GM23248 (cell line): ENCODE measurements around the gene SMNDC1. TPM values are rescaled to one million over a fixed set of nuclear protein-coding genes. Genes with fewer than 3 reads are reported as not detected.
A peak's percentile ranks its signal among the peaks of the same experiment; 100 is the strongest.

Experiments used
- DNase-seq: peaks from one replicate; pipeline ENCODE4 v3.0.0-alpha.2; 2015
- H2AFZ ChIP-seq: fragments of 200-600 bp; sonication (generic); 2 replicates; pipeline ENCODE4 v1.6.1; 2016; ENCODE audit warnings: antibody characterized with exemption
- H3F3A ChIP-seq: fragments of 200-600 bp; sonication (generic); 2 replicates; pipeline ENCODE4 v1.6.1; 2016; ENCODE audit warnings: mild to moderate bottlenecking, antibody characterized with exemption, mixed run types; ENCODE audit not compliant: insufficient read depth
- H3K27ac ChIP-seq: fragments of 200-600 bp; sonication (generic); 2 replicates; pipeline ENCODE4 v1.5.1; 2016; ENCODE audit warnings: mild to moderate bottlenecking
- H3K27me3 ChIP-seq: fragments of 200-600 bp; sonication (generic); replicated peaks from 2 replicates; pipeline ENCODE4 v1.6.1; 2016; ENCODE audit warnings: mild to moderate bottlenecking; ENCODE audit not compliant: insufficient read depth
- H3K36me3 ChIP-seq: fragments of 200-600 bp; sonication (generic); 2 replicates; pipeline ENCODE4 v1.6.1; 2016; ENCODE audit warnings: low read depth, mild to moderate bottlenecking
- H3K4me1 ChIP-seq: fragments of 200-600 bp; sonication (generic); 2 replicates; pipeline ENCODE4 v1.6.1; 2016; ENCODE audit warnings: mild to moderate bottlenecking; ENCODE audit not compliant: insufficient read depth
- H3K4me2 ChIP-seq: fragments of 200-600 bp; sonication (generic); one replicate; pipeline ENCODE4 v1.6.1; 2016; ENCODE audit warnings: mild to moderate bottlenecking; ENCODE audit not compliant: unreplicated experiment
- H3K4me3 ChIP-seq: fragments of 200-600 bp; sonication (generic); 2 replicates; pipeline ENCODE4 v1.5.1; 2016; ENCODE audit warnings: mild to moderate bottlenecking
- H3K79me2 ChIP-seq: fragments of 200-600 bp; sonication (generic); 2 replicates; pipeline ENCODE4 v1.6.1; 2016; ENCODE audit warnings: mild to moderate bottlenecking; ENCODE audit not compliant: insufficient read depth
- H3K9ac ChIP-seq: fragments of 200-600 bp; sonication (generic); 2 replicates; pipeline ENCODE4 v1.6.1; 2016; ENCODE audit warnings: mild to moderate bottlenecking
- H3K9me2 ChIP-seq: fragments of 200-600 bp; sonication (generic); 2 replicates; pipeline ENCODE4 v1.6.1; 2016; ENCODE audit warnings: mixed run types, mild to moderate bottlenecking, moderate library complexity; ENCODE audit not compliant: insufficient read depth
- H3K9me3 ChIP-seq: fragments of 200-600 bp; sonication (generic); one replicate; pipeline ENCODE4 v1.6.1; 2017; ENCODE audit warnings: low read depth
- H4K20me1 ChIP-seq: fragments of 200-600 bp; sonication (generic); 2 replicates; pipeline ENCODE4 v1.6.0; 2016; ENCODE audit not compliant: insufficient read depth
- EZH2 ChIP-seq: fragments of 200-600 bp; sonication (generic); IDR thresholded peaks from 2 replicates; pipeline ENCODE4 v1.6.1; 2018; ENCODE audit warnings: antibody characterized with exemption, mild to moderate bottlenecking; ENCODE audit not compliant: insufficient read depth, poor library complexity, severe bottlenecking
- EZH2phosphoT487 ChIP-seq: fragments of 200-600 bp; sonication (generic); IDR thresholded peaks from 2 replicates; pipeline ENCODE4 v1.6.1; 2018; ENCODE audit warnings: antibody characterized with exemption, moderate library complexity, mild to moderate bottlenecking, low read depth; ENCODE audit not compliant: insufficient read depth
- WGBS, 2 experiments: methylation state at CpG; one replicate each; pipeline ENCODE4 v1.1.6; 2015 to 2017; ENCODE audit warnings: low lambda C conversion rate in 2 of 2, low coverage in 1 of 2; ENCODE audit errors: missing lambda C conversion rate in 2 of 2; 5-methylcytosine and 5-hydroxymethylcytosine counted together
- in situ Hi-C: fragments of 300-500 bp; cut with MboI; formaldehyde crosslinking; loops from 2 replicates; pipeline ENCODE4 v1.15.0; 2020
- polyA plus RNA-seq: library from polyadenylated mRNA; unstranded; fragments of >200 nt; fragmentation: Nextera tagmentation; extraction: Ambion mirVana; gene quantifications from 2 replicates; pipeline ENCODE4 v1.2.1, GENCODE V29; 2016
- total RNA-seq: library from RNA; depleted of rRNA; stranded (reverse); fragments of >200 nt; shearing (Covaris generic); gene quantifications from 2 replicates; pipeline ENCODE4 v1.2.3, GENCODE V29; 2014

SMNDC1 gene
- total and polyA plus RNA-seq, 2 experiments from 2014 or later = 5.3 to 21.6 TPM

DNA sequence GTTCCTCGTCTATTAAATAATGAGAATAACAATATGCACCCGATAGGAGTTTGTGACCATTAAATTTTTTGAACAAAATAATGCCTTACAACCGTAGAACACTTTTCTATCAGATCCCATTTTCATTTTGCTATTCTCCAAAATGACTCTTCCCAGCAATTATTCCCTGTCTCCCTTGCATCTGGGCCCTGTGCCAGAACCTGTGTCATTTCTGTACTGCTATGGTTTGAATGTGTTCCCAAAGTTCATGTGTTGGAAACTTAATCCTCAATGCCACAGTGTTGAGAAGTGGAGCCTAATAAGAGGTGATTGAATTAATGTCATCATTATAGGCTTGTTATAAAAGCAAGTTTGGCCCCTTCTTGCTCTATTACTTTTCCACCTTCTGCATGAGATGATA lies 33.2 kb upstream of the SMNDC1 start:
- peak; percentile 71 for DNase-seq
- no peak for TF ChIP-seq EZH2
- no peak for TF ChIP-seq EZH2phosphoT487
- in situ Hi-C loops = no loop called here

DNA sequence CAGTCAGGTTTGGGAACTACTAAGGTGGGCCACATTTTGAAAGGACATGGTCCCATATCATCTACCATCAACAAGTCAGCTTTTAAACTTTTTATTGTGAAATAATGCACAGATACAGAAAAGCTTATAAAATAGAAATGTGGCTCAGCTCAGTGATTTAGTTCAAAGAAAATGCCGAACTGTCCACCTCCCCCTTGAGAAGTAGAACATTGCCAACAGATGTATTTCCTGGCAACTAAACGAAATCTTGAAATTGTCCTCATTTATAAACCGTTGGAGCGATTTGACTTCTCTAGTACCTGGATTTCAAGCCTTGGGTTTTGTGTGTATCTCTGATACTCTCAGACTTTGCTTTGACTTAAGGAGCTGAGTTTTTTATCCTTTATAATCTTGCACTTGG lies 32.7 kb upstream of the SMNDC1 start:
- Histone ChIP-seq H3K27ac (no peak overlapping the region), H3F3A (peaks cover 32% of the 10 kb centered on the region), H3K9me3 (no peaks in the 10 kb centered on the region), H4K20me1 (no peaks in the 10 kb centered on the region), H3K9ac (no peak overlapping the region), H3K27me3 (no peaks in the 10 kb centered on the region), H3K4me1 (peaks cover 32% of the 10 kb centered on the region), H2AFZ (no peak overlapping the region), H3K4me3 (no peak overlapping the region), H3K36me3 (no peaks in the 10 kb centered on the region), H3K4me2 (no peak overlapping the region), H3K9me2 (no peaks in the 10 kb centered on the region), H3K79me2 (no peaks in the 10 kb centered on the region)
- TF ChIP-seq EZH2phosphoT487 (no peak), EZH2 (no peak)
- WGBS, 2 experiments = 86 to 89% methylated on average over 4 of the region's 4 CpGs
- in situ Hi-C loops = no loop called here
- DNase-seq = no peak

More for the DNA sequence above, 33.2 kb upstream of the SMNDC1 start:
- Histone ChIP-seq H3K4me3 (no peak overlapping the region), H3F3A (peaks cover 32% of the 10 kb centered on the region), H3K79me2 (no peaks in the 10 kb centered on the region), H2AFZ (no peak overlapping the region), H4K20me1 (no peaks in the 10 kb centered on the region), H3K27ac (no peak overlapping the region), H3K4me2 (no peak overlapping the region), H3K4me1 (peaks cover 32% of the 10 kb centered on the region), H3K27me3 (no peaks in the 10 kb centered on the region), H3K9ac (no peak overlapping the region), H3K9me3 (no peaks in the 10 kb centered on the region), H3K9me2 (no peaks in the 10 kb centered on the region), H3K36me3 (no peaks in the 10 kb centered on the region)
- WGBS, 2 experiments = 66 to 71% methylated on average over 3 of the region's 3 CpGs

DNA sequence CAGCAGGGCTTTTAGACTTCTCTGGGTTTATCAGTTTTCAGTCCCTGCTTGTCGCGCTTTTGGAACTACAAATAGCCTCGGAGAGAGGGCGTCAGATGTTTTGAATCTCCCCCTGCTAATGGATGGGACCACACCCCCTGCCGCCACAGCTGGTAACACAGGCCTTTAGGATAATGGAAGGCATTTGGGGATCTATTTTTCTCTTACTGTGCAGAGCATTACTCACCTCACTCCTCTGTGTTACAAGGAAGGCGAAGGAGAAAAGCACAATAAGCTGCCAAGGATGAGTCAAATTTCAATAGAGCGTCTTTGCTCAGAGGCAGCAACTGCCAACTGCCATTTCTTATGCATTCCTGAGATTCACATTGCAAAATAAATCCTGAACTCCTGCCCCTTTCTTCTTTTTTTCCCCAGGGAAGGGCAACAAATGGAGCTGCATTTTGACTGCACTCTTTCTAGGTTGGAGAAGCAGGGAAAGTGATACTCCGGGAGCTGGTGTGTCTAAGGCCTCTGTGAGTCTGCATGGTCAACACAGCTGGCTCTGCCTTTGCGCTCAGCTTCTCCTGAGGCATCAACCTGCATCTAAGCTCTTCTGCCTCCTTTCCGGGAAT lies 31.5 kb upstream of the SMNDC1 start:
- Histone ChIP-seq H2AFZ (peak overlapping the region; percentile 63), H3K27ac (peak overlapping the region; percentile 81), H4K20me1 (no peaks in the 10 kb centered on the region), H3K4me3 (peak overlapping the region; percentile 48), H3K9me3 (no peaks in the 10 kb centered on the region), H3F3A (peaks cover 32% of the 10 kb centered on the region), H3K36me3 (no peaks in the 10 kb centered on the region), H3K9ac (peak overlapping the region; percentile 52), H3K79me2 (no peaks in the 10 kb centered on the region), H3K4me1 (peaks cover 32% of the 10 kb centered on the region), H3K4me2 (peak overlapping the region; percentile 70), H3K27me3 (no peaks in the 10 kb centered on the region), H3K9me2 (no peaks in the 10 kb centered on the region)
- in situ Hi-C loops = no loop called here
- WGBS, 2 experiments = 18% methylated on average over 10 of the region's 10 CpGs
- TF ChIP-seq EZH2 (no peak), EZH2phosphoT487 (no peak)
- DNase-seq = peak; percentile 99

DNA sequence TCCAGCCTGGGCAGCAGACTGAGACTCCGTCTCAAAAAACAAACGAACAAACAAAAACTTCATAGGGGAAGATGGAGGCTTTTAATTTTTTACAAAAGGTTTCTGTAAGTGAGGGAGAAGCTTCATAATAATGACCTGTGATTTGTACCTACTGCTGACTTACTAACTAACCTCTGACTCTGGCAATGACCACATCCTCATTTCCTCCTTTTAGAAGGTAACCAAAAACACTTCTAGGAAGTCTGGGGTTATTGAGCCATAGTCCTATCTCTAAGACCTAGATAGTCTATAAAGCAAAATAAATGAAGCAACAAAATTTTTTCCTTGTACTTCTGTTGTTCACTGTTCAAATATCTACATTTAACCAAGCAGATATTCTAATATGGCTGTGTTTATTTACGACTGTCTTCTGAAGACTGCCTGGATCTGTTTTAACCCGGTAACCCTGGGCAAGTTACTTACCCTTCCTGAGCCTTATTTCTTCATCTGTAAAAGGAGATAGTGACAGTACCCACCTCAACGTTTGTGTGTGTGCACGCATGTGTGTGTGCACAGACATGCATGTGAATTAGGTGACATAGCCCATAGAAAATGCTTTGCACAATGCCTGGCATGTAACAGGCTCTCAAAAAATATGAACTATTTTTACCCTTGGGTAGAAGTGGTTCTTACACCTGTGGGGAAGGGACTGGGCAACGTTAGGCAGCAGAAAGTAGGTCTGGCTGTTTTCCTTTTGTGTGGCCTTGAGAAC lies 30.8 kb upstream of the SMNDC1 start:
- WGBS, 2 experiments = 50 to 54% methylated on average over 7 of the region's 7 CpGs
- peak overlapping the region; percentile 48 for H3K4me3 ChIP-seq
- peak overlapping the region; percentile 81 for H3K27ac ChIP-seq
- no peaks in the 10 kb centered on the region for H3K9me2 ChIP-seq
- TF ChIP-seq EZH2phosphoT487 (no peak), EZH2 (no peak)
- H3F3A ChIP-seq = peaks cover 29% of the 10 kb centered on the region
- no peak for DNase-seq
- H4K20me1 ChIP-seq = no peaks in the 10 kb centered on the region
- no peaks in the 10 kb centered on the region for H3K9me3 ChIP-seq
- peak overlapping the region; percentile 52 for H3K9ac ChIP-seq
- in situ Hi-C loops = no loop called here
- H3K79me2 ChIP-seq = no peaks in the 10 kb centered on the region
- H3K27me3 ChIP-seq = no peaks in the 10 kb centered on the region
- H3K36me3 ChIP-seq = no peaks in the 10 kb centered on the region
- peaks cover 32% of the 10 kb centered on the region for H3K4me1 ChIP-seq
- peak overlapping the region; percentile 63 for H2AFZ ChIP-seq
- peak overlapping the region; percentile 66 for H3K4me2 ChIP-seq
